Measurements from ENCODE around the gene MDK.
"Not testable (repeated sequence)": the region's sequence is repeated elsewhere in the genome, so short reads cannot be mapped to it uniquely, and the experiment has no call there.

GRCh38 chr11:46371262-46371661 is 10.2 kb upstream of the MDK start:
- TF ChIP-seq POLR2AphosphoS5 (IDR thresholded peaks at IDR 0.05; ENCODE audit: borderline replicate concordance, low read depth, low read length); EZH2 (IDR thresholded peaks at IDR 0.05); FOXP2 (optimal IDR thresholded peaks at IDR 0.05; ENCODE audit: control extremely low read depth, extremely low read length, insufficient read depth): not testable (repeated sequence)
